Measurements from ENCODE around the gene FGF18.

DNA sequence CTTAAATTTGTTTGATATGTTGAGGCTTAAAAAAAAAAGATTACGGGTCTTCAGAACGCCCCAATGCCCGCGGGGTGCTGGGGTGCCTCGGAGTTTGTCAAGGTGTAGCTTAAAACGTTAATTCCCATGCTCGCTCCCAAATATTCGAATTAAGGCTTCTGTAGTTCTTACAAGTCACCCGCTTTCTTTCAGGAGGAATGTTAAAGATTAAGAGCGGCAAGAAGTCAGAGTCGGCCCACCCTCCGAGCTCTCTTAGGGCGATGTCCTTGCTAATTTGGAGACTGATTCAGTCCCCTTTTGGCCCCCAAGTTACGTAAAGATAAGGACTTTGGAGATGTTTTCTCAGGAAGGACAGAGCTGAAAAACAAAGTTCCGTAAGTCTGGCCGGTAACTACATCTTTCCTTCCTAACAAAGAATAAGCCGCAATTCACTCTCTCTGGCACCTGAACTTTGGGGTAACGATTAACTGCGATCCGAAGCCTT is 32.5 kb upstream of the FGF18 start:
- TF ChIP-seq CTCF (IDR thresholded peaks at IDR 0.05; ENCODE audit: insufficient read depth, low read depth, low read length): no peak
- TF ChIP-seq EZH2 (IDR thresholded peaks at IDR 0.05; ENCODE audit: insufficient read depth, low read length): no peak
